B cell (primary cell): ENCODE data around the gene KNSTRN. TPM values are rescaled to one million over a fixed set of nuclear protein-coding genes. Genes with fewer than 3 reads are reported as not detected.

Experiments
- ATAC-seq: fragments of 200-7000 bp; cut with Tn5 transposase; one replicate; pipeline ENCODE4 v1.10.0; 2021; ENCODE audit warnings: low read depth, mild to moderate bottlenecking, moderate number of reproducible peaks, moderate library complexity
- CTCF ChIA-PET: fragments of 350-600 bp; sonication (Branson Sonifier 250); formaldehyde crosslinking; loops from one replicate; lab custom pipeline; 2021; ENCODE audit warnings: antibody characterized with exemption, inconsistent platforms; lab: Charles Lee
- POLR2A ChIA-PET: fragments of 350-600 bp; sonication (Branson Sonifier 250); formaldehyde crosslinking; loops from one replicate; lab custom pipeline; 2021; ENCODE audit warnings: antibody characterized with exemption; lab: Charles Lee
- DNase-seq: peaks from one replicate; pipeline ENCODE4 v3.0.0; 2013
- H2AFZ ChIP-seq: 2 replicates; pipeline ENCODE4 v1.6.1; 2012; ENCODE audit warnings: mild to moderate bottlenecking, low read depth, low read length; ENCODE audit not compliant: insufficient read depth, poor library complexity, severe bottlenecking
- H3K27ac ChIP-seq, 2 donors: 1 replicate in 1 of 2; 2 replicates in 1 of 2; pipeline ENCODE4 v1.5.1; 2012 to 2013; ENCODE audit warnings: low read length in 2 of 2, mild to moderate bottlenecking in 2 of 2, moderate library complexity in 1 of 2
- H3K27me3 ChIP-seq, 4 experiments: fragments of 200-600 bp in 1 of 4; sonication (generic) in 1 of 4; replicated peaks in 1 of 4; 1 replicate in 2 of 4; 2 replicates in 2 of 4; pipeline versions ENCODE4 v1.6.1 to v1.7.0; 2013 to 2016; ENCODE audit warnings: low read length in 3 of 4, mild to moderate bottlenecking in 2 of 4, mixed read lengths in 1 of 4, moderate library complexity in 1 of 4; ENCODE audit not compliant: insufficient read depth in 4 of 4, control insufficient read depth in 3 of 4; ENCODE audit errors: control extremely low read depth in 1 of 4
- H3K36me3 ChIP-seq, 2 experiments: replicated peaks in 1 of 2; 1 replicate in 1 of 2; 2 replicates in 1 of 2; pipeline versions ENCODE4 v1.6.1 to v1.7.1; 2013; ENCODE audit warnings: low read length in 1 of 2; ENCODE audit not compliant: insufficient read depth in 2 of 2, control insufficient read depth in 1 of 2; ENCODE audit errors: control extremely low read depth in 1 of 2, extremely low read depth in 1 of 2
- H3K4me1 ChIP-seq, 2 donors: fragments of 200-600 bp in 1 of 2; sonication (generic) in 1 of 2; 1 replicate in 1 of 2; 2 replicates in 1 of 2; pipeline versions ENCODE4 v1.5.1 to v1.6.1; 2013 to 2017; ENCODE audit warnings: low read length in 2 of 2; ENCODE audit not compliant: control insufficient read depth in 2 of 2, insufficient read depth in 2 of 2
- H3K4me2 ChIP-seq: replicated peaks from 2 replicates; pipeline ENCODE3; 2012; ENCODE audit warnings: mild to moderate bottlenecking, low read depth, low read length; ENCODE audit not compliant: poor library complexity, severe bottlenecking
- H3K4me3 ChIP-seq, 5 experiments: fragments of 200-600 bp in 1 of 5; sonication (generic) in 1 of 5; 1 replicate in 3 of 5; 2 replicates in 2 of 5; pipeline versions ENCODE4 v1.5.1 to v1.7.0; 2011 to 2016; ENCODE audit warnings: low read length in 4 of 5, mild to moderate bottlenecking in 4 of 5, low read depth in 2 of 5, control low read depth in 1 of 5, moderate library complexity in 1 of 5; ENCODE audit not compliant: insufficient read depth in 1 of 5; ENCODE audit errors: control extremely low read depth in 1 of 5, extremely low read depth in 1 of 5
- H3K79me2 ChIP-seq: fragments of 200-600 bp; sonication (generic); one replicate; pipeline ENCODE4 v1.6.0; 2016; ENCODE audit warnings: low read length; ENCODE audit not compliant: control insufficient read depth, insufficient read depth
- H3K9ac ChIP-seq: fragments of 200-600 bp; sonication (generic); 2 replicates; pipeline ENCODE4 v1.6.1; 2017; ENCODE audit warnings: mild to moderate bottlenecking, low read length, moderate library complexity
- H3K9me3 ChIP-seq, 3 donors: one replicate each; pipeline versions ENCODE4 v1.6.1 to v1.7.1; 2013; ENCODE audit warnings: low read length in 2 of 3; ENCODE audit not compliant: control insufficient read depth in 2 of 3, insufficient read depth in 1 of 3; ENCODE audit errors: control extremely low read depth in 1 of 3
- H4K20me1 ChIP-seq: 2 replicates; pipeline ENCODE4 v1.6.0; 2012; ENCODE audit warnings: mild to moderate bottlenecking, low read length; ENCODE audit not compliant: insufficient read depth, control insufficient read depth, poor library complexity, severe bottlenecking
- H3K27ac Mint-ChIP-seq: one replicate; pipeline ENCODE4 v1.8.0; 2021; ENCODE audit warnings: mixed read lengths
- H3K27me3 Mint-ChIP-seq: one replicate; pipeline ENCODE4 v1.8.0; 2021; ENCODE audit warnings: mixed read lengths
- H3K4me1 Mint-ChIP-seq: one replicate; pipeline ENCODE4 v1.8.0; 2021; ENCODE audit warnings: mixed read lengths
- H3K4me3 Mint-ChIP-seq: one replicate; pipeline ENCODE4 v1.8.0; 2021; ENCODE audit warnings: mixed read lengths
- H3K9me3 Mint-ChIP-seq: one replicate; pipeline ENCODE4 v1.8.0; 2022; ENCODE audit warnings: mixed read lengths; ENCODE audit not compliant: insufficient read depth
- EZH2 ChIP-seq: IDR thresholded peaks from 2 replicates; pipeline ENCODE4 v1.6.1; 2012; ENCODE audit warnings: borderline replicate concordance, low read depth, mild to moderate bottlenecking, moderate library complexity, low read length; ENCODE audit not compliant: insufficient read depth, poor library complexity, severe bottlenecking
- WGBS: methylation state at CpG from one replicate; pipeline ENCODE4 v1.1.5; 2013; ENCODE audit warnings: missing lambda C conversion rate; ENCODE audit not compliant: insufficient coverage; 5-methylcytosine and 5-hydroxymethylcytosine counted together
- intact Hi-C: fragments of 100-400 bp; cut with micrococcal nuclease; formaldehyde crosslinking; loops from one replicate; pipeline ENCODE4 v1.10.0; 2022
- polyA plus RNA-seq: library from polyadenylated mRNA; depleted of rRNA; stranded (reverse); fragments of >200 nt; gene quantifications from 2 replicates; pipeline ENCODE4 v1.2.3, GENCODE V29; 2012
- total RNA-seq, 2 donors: library from RNA; stranded (reverse); fragments of 120-200 nt in 1 of 2; gene quantifications; 1 replicate in 1 of 2; 2 replicates in 1 of 2; pipeline versions ENCODE4 v1.2.3 to v1.2.4, GENCODE V29; 2013 to 2022
- TF ChIP-seq, protein P1 (sequence below): fragments of 200-600 bp; IDR thresholded peaks from one replicate; pipeline ENCODE4 v1.8.0; 2022; ENCODE audit warnings: antibody characterized with exemption, mild to moderate bottlenecking

KNSTRN gene
- total and polyA plus RNA-seq, 2 donors (not counting 1 experiment from before 2014, with no cell fraction given): 4.0 to 14.0 TPM

GRCh38 chr15:40424483-40425115, 42.1 kb downstream of the KNSTRN start:
- ATAC-seq (no peak), DNase-seq (no peak)
- no peak overlapping the region for H3K4me3 ChIP-seq
- H3K4me1 ChIP-seq: peaks cover 4 to 7% of the 10 kb centered on the region in 2 donors
- CTCF ChIA-PET: interaction anchor here (1.0 to 11.6 kb wide), 5 partner anchors 10 to 145 kb away, joined by 3 to 308 read pairs (median 35); partner anchors contain the start of gene CCDC9B
- no peaks in the 10 kb centered on the region for H3K27me3 Mint-ChIP-seq
- TF ChIP-seq EZH2: no peak
- TF ChIP-seq, protein P1, sequence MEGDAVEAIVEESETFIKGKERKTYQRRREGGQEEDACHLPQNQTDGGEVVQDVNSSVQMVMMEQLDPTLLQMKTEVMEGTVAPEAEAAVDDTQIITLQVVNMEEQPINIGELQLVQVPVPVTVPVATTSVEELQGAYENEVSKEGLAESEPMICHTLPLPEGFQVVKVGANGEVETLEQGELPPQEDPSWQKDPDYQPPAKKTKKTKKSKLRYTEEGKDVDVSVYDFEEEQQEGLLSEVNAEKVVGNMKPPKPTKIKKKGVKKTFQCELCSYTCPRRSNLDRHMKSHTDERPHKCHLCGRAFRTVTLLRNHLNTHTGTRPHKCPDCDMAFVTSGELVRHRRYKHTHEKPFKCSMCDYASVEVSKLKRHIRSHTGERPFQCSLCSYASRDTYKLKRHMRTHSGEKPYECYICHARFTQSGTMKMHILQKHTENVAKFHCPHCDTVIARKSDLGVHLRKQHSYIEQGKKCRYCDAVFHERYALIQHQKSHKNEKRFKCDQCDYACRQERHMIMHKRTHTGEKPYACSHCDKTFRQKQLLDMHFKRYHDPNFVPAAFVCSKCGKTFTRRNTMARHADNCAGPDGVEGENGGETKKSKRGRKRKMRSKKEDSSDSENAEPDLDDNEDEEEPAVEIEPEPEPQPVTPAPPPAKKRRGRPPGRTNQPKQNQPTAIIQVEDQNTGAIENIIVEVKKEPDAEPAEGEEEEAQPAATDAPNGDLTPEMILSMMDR: no peak
- H3K79me2 ChIP-seq: no peaks in the 10 kb centered on the region
- no peak overlapping the region for H3K27ac Mint-ChIP-seq
- H3K27ac ChIP-seq: no peak overlapping the region
- WGBS: 100% methylated on average over 3 of the region's 6 CpGs
- no peak overlapping the region for H3K4me3 Mint-ChIP-seq
- no peak overlapping the region for H3K4me2 ChIP-seq
- H3K27me3 ChIP-seq: no peaks in the 10 kb centered on the region
- H3K36me3 ChIP-seq: peaks cover 0 to 2% of the 10 kb centered on the region in 2 experiments
- H2AFZ ChIP-seq: no peak overlapping the region
- POLR2A ChIA-PET: no interaction called here
- H3K9me3 ChIP-seq: no peaks in the 10 kb centered on the region
- peaks cover 2% of the 10 kb centered on the region for H3K4me1 Mint-ChIP-seq
- no peaks in the 10 kb centered on the region for H4K20me1 ChIP-seq
- intact Hi-C loops: loop anchor here (5.0 to 10.0 kb wide), 2 partner anchors 640 to 737 kb away; partner anchors contain the start of gene FSIP1
- no peaks in the 10 kb centered on the region for H3K9me3 Mint-ChIP-seq
- no peak overlapping the region for H3K9ac ChIP-seq

DNA sequence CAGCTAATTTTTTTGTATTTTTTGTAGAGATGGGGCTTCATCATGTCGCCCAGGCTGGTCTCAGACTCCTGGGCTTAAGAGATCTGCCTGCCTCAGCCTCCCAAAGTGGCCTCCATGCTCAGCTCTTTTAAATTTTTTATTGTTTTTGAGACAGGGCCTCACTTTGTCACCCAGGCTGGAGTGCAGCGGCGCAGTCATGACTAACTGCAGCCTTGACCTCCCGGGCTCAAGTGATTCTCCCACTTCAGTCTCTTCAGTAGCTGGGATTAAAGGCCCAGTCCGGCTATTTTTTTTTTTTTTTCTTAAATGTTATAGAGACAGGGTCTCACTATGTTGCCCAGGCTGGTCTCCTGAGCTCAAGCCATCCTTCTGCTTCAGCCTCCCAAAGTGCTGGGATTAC, 43.2 kb downstream of the KNSTRN start:
- peaks cover 0 to 2% of the 10 kb centered on the region in 2 experiments for H3K36me3 ChIP-seq
- H3K27me3 ChIP-seq: no peaks in the 10 kb centered on the region
- no peak overlapping the region for H2AFZ ChIP-seq
- CTCF ChIA-PET: interaction anchor here (0.9 to 11.6 kb wide), 6 partner anchors 19 to 151 kb away, joined by 3 to 308 read pairs (median 4); partner anchors contain the start of gene CCDC9B
- no peak overlapping the region for H3K27ac ChIP-seq
- ATAC-seq (no peak), DNase-seq (no peak)
- H3K9me3 Mint-ChIP-seq: no peaks in the 10 kb centered on the region
- no peak overlapping the region for H3K9ac ChIP-seq
- H3K4me2 ChIP-seq: no peak overlapping the region
- H3K27ac Mint-ChIP-seq: no peak overlapping the region
- H3K4me1 Mint-ChIP-seq: peaks cover 2% of the 10 kb centered on the region
- peaks cover 4 to 7% of the 10 kb centered on the region in 2 donors for H3K4me1 ChIP-seq
- intact Hi-C loops: loop anchor here (10.0 kb wide), 1 partner anchor 641 kb away; the partner anchor contains the start of gene FSIP1
- H3K4me3 Mint-ChIP-seq: no peak overlapping the region
- POLR2A ChIA-PET: no interaction called here
- no peaks in the 10 kb centered on the region for H3K9me3 ChIP-seq
- no peak overlapping the region for H3K4me3 ChIP-seq
- no peaks in the 10 kb centered on the region for H3K79me2 ChIP-seq
- 100% methylated on average over 3 of the region's 5 CpGs for WGBS
- H4K20me1 ChIP-seq: no peaks in the 10 kb centered on the region
- no peak for TF ChIP-seq EZH2
- TF ChIP-seq, protein P1: no peak
- no peaks in the 10 kb centered on the region for H3K27me3 Mint-ChIP-seq
